ENCODE measurements around the gene ZFHX3. TPM values are rescaled to one million over a fixed set of nuclear protein-coding genes. Genes with fewer than 3 reads are reported as not detected.

ZFHX3 gene
- total RNA-seq, 1 donor from 2014 or later: 1.2 TPM

- intact Hi-C loops (cut with micrococcal nuclease): no loop called here
- no peaks in the 10 kb centered on the region for H3K4me1 Mint-ChIP-seq (ENCODE audit: low read depth)
These were observed 107.0 kb downstream of the ZFHX3 start for GRCh38 chr16:72940886-72941285.

GRCh38 chr16:72939247-72939646 lies 108.7 kb downstream of the ZFHX3 start:
- Mint-ChIP-seq H3K4me3 (ENCODE audit: low read depth) (no peak overlapping the region), H3K27me3 (ENCODE audit: low read depth) (peaks cover 3% of the 10 kb centered on the region), H3K36me3 (ENCODE audit: low read depth) (no peaks in the 10 kb centered on the region), H3K9me3 (no peaks in the 10 kb centered on the region), H3K27ac (no peak overlapping the region), H3K4me1 (ENCODE audit: low read depth) (no peaks in the 10 kb centered on the region)
- intact Hi-C loops (cut with micrococcal nuclease): no loop called here
- DNase-seq (ENCODE audit: low spot score): no peak

More at GRCh38 chr16:72940886-72941285, 107.0 kb downstream of the ZFHX3 start:
- Mint-ChIP-seq H3K9me3 (no peaks in the 10 kb centered on the region), H3K4me3 (ENCODE audit: low read depth) (no peak overlapping the region), H3K27me3 (ENCODE audit: low read depth) (peaks cover 3% of the 10 kb centered on the region), H3K27ac (no peak overlapping the region), H3K36me3 (ENCODE audit: low read depth) (no peaks in the 10 kb centered on the region)
- DNase-seq (ENCODE audit: low spot score): no peak

- Mint-ChIP-seq H3K27ac (no peak overlapping the region), H3K4me3 (ENCODE audit: low read depth) (no peak overlapping the region), H3K27me3 (ENCODE audit: low read depth) (peaks cover 3% of the 10 kb centered on the region), H3K4me1 (ENCODE audit: low read depth) (no peaks in the 10 kb centered on the region), H3K9me3 (no peaks in the 10 kb centered on the region), H3K36me3 (ENCODE audit: low read depth) (no peaks in the 10 kb centered on the region)
- no peak for DNase-seq (ENCODE audit: low spot score)
- intact Hi-C loops (cut with micrococcal nuclease): no loop called here
These were observed 109.1 kb downstream of the ZFHX3 start for GRCh38 chr16:72938795-72939164.

GRCh38 chr16:72937916-72938794 lies 109.8 kb downstream of the ZFHX3 start:
- Mint-ChIP-seq H3K36me3 (ENCODE audit: low read depth) (no peaks in the 10 kb centered on the region), H3K4me1 (ENCODE audit: low read depth) (no peaks in the 10 kb centered on the region), H3K4me3 (ENCODE audit: low read depth) (no peak overlapping the region), H3K27ac (no peak overlapping the region), H3K9me3 (no peaks in the 10 kb centered on the region), H3K27me3 (ENCODE audit: low read depth) (peaks cover 3% of the 10 kb centered on the region)
- DNase-seq (ENCODE audit: low spot score): no peak
- intact Hi-C loops (cut with micrococcal nuclease): no loop called here

DNA sequence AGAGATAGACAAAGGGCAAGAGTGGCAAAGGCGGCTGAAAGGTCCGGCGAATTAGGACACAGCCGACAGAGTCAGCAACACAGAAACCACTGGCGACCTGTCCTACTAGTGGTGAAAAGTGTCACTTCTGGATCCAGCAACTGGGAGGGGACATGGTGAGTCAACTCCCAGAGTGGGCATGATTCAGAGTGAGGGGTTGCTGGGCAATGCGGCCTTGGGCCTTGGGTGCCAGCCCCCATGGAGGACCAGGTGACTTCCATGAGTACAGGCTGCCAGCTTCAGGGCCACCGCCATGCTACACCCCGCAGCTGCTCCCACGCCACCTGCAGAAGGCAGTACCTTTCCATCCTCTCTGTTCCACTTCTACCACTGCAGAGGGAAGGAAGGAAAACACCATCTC lies 110.6 kb downstream of the ZFHX3 start:
- DNase-seq (ENCODE audit: low spot score): no peak
- H3K27ac Mint-ChIP-seq: no peak overlapping the region
- no peak overlapping the region for H3K4me3 Mint-ChIP-seq (ENCODE audit: low read depth)
- no peaks in the 10 kb centered on the region for H3K9me3 Mint-ChIP-seq
- no peaks in the 10 kb centered on the region for H3K36me3 Mint-ChIP-seq (ENCODE audit: low read depth)
- H3K27me3 Mint-ChIP-seq (ENCODE audit: low read depth): peaks cover 3% of the 10 kb centered on the region
- intact Hi-C loops (cut with micrococcal nuclease): no loop called here
- peaks cover 2% of the 10 kb centered on the region for H3K4me1 Mint-ChIP-seq (ENCODE audit: low read depth)

DNA sequence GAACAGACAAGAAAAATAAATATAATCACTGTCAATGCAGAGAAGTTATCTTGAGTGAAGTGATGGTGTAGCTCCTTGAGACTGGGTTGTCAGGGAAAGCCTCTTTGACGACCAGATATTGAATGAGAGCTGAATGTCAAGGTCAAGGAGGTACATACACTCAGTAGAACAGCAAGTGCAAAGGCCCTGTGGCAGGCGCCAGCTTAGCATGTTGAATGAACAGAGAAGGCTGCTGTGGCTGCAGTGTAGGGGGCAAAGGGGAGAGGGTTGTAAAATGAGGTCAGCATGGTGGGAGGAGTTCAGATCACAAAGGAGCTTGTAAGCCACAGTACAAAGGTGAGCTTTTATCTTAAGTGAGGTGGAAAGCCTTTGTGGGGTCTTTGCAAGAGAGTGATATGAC lies 111.5 kb downstream of the ZFHX3 start:
- Mint-ChIP-seq H3K9me3 (no peaks in the 10 kb centered on the region), H3K36me3 (ENCODE audit: low read depth) (no peaks in the 10 kb centered on the region), H3K27me3 (ENCODE audit: low read depth) (no peaks in the 10 kb centered on the region), H3K4me1 (ENCODE audit: low read depth) (peaks cover 9% of the 10 kb centered on the region), H3K4me3 (ENCODE audit: low read depth) (no peak overlapping the region), H3K27ac (no peak overlapping the region)
- intact Hi-C loops (cut with micrococcal nuclease): no loop called here
- DNase-seq (ENCODE audit: low spot score): no peak

DNA sequence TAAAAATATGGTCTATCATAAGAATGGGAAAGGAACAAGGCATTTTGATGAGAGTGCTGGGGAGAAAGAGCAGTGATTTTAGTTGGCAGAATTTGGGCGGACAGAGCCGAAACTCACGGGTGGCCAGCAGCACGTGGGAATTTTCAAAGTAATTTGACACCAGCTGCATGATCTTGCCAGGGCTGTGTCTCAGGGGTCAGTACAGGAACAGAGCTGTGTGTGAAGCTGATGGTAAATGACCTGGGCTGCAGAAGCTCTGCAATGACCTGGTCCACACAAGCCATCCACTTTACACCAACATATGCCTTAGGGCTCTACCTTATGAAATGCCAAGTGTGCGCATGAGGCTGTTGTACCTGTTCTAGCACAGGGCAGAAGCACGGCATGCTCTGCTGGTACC lies 112.0 kb downstream of the ZFHX3 start:
- intact Hi-C loops (cut with micrococcal nuclease): no loop called here
- H3K9me3 Mint-ChIP-seq: no peaks in the 10 kb centered on the region
- no peak overlapping the region for H3K4me3 Mint-ChIP-seq (ENCODE audit: low read depth)
- no peaks in the 10 kb centered on the region for H3K36me3 Mint-ChIP-seq (ENCODE audit: low read depth)
- no peak overlapping the region for H3K27ac Mint-ChIP-seq
- peaks cover 11% of the 10 kb centered on the region for H3K4me1 Mint-ChIP-seq (ENCODE audit: low read depth)
- no peaks in the 10 kb centered on the region for H3K27me3 Mint-ChIP-seq (ENCODE audit: low read depth)
- no peak for DNase-seq (ENCODE audit: low spot score)

DNA sequence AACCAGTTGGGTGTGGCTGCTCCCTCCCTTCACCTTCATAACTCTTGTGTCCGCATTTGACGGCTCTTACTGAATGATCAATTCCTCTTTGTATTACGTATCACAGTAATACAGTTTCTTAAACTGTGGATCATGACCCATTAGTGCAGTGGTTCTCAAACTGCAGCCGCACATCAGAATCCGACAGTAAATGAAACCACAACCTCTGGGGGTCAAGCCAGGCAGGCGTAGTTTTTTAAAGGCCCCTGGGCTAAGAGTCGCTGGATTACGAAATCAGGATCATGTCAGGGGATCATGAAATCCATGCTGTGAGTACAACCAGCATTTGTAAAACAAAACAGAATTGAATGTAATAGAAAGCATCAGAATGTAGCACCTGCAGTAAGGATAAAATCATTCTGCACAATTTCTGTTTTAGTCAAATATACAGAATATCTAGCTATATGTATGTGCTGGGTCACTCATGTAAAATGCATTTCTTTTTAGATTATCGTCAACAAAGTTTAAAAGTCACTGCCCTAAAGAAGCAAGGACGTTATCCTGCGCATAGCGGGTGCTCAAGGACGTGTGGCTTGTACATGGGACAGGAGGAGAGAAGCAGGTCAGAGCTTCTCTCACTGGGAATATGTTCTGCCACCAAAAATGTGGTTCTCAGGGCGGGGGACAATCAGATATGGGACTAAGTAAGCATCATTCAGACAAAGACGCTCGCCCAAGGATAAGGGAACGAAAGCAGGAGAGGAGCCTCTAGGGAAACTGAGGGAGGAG lies 113.1 kb downstream of the ZFHX3 start:
- no peak overlapping the region for H3K4me3 Mint-ChIP-seq (ENCODE audit: low read depth)
- no peaks in the 10 kb centered on the region for H3K27me3 Mint-ChIP-seq (ENCODE audit: low read depth)
- DNase-seq (ENCODE audit: low spot score): no peak
- peaks cover 11% of the 10 kb centered on the region for H3K4me1 Mint-ChIP-seq (ENCODE audit: low read depth)
- no peak overlapping the region for H3K27ac Mint-ChIP-seq
- H3K9me3 Mint-ChIP-seq: no peaks in the 10 kb centered on the region
- intact Hi-C loops (cut with micrococcal nuclease): no loop called here
- H3K36me3 Mint-ChIP-seq (ENCODE audit: low read depth): no peaks in the 10 kb centered on the region

DNA sequence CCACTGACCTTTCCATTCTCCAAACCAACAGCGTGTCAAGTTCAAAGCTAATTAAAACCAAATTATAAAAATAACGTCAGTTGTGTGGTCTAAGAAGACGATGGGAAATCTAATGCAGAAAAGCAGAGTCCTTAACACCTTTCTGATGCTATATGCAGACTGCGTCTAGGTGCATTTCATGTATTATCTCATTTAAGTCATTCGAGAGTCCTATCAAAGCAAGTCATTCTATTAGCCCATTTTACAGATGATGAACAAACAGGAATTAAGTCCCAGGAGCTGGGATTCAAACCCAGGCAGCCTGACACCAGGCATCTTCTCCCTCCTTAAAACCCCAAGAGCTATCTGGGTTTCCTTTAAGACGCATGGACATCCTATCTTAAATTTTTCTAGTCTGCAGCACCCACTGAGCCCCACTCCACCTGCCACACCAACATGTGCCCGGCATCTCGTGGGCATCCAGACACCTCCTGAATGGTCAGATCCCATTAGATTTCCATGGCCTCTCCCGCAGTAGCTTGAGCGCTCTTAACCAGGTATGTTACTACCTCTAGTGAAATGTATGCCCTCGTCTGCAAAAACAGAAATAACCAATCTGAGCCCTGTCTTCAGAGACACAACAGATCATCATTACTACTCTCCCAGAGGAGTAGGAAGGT lies 115.1 kb downstream of the ZFHX3 start:
- Mint-ChIP-seq H3K27me3 (ENCODE audit: low read depth) (no peaks in the 10 kb centered on the region), H3K4me1 (ENCODE audit: low read depth) (peaks cover 11% of the 10 kb centered on the region), H3K9me3 (no peaks in the 10 kb centered on the region), H3K27ac (no peak overlapping the region), H3K36me3 (ENCODE audit: low read depth) (no peaks in the 10 kb centered on the region), H3K4me3 (ENCODE audit: low read depth) (no peak overlapping the region)
- no peak for DNase-seq (ENCODE audit: low spot score)
- intact Hi-C loops (cut with micrococcal nuclease): no loop called here

- Mint-ChIP-seq H3K4me1 (ENCODE audit: low read depth) (peaks cover 11% of the 10 kb centered on the region), H3K36me3 (ENCODE audit: low read depth) (no peaks in the 10 kb centered on the region), H3K27me3 (ENCODE audit: low read depth) (no peaks in the 10 kb centered on the region), H3K9me3 (no peaks in the 10 kb centered on the region), H3K4me3 (ENCODE audit: low read depth) (no peak overlapping the region), H3K27ac (no peak overlapping the region)
- intact Hi-C loops (cut with micrococcal nuclease): no loop called here
- DNase-seq (ENCODE audit: low spot score): no peak
These were observed 115.9 kb downstream of the ZFHX3 start for GRCh38 chr16:72932050-72932449.

DNA sequence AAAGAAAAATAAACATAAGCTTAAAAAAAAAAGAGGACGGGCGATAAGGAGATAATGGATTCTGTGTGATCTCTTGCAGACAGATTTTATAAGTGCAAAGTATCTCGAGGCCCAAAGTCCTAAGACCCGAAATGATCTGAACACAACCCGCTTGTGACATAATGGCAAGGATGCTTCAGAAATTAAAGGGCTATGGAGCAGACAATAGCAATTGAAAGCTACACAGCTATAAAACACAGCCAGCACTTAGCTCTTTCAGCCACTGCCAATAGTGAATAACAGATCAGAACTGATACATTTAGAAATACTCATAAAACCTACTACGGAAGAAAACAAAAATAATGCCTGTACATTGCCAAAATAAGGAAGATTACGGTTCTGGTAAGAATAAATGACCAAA lies 117.5 kb downstream of the ZFHX3 start:
- Mint-ChIP-seq H3K27me3 (ENCODE audit: low read depth) (no peaks in the 10 kb centered on the region), H3K4me3 (ENCODE audit: low read depth) (no peak overlapping the region), H3K36me3 (ENCODE audit: low read depth) (no peaks in the 10 kb centered on the region), H3K27ac (no peak overlapping the region), H3K4me1 (ENCODE audit: low read depth) (peaks cover 11% of the 10 kb centered on the region), H3K9me3 (no peaks in the 10 kb centered on the region)
- DNase-seq (ENCODE audit: low spot score): no peak
- intact Hi-C loops (cut with micrococcal nuclease): no loop called here

DNA sequence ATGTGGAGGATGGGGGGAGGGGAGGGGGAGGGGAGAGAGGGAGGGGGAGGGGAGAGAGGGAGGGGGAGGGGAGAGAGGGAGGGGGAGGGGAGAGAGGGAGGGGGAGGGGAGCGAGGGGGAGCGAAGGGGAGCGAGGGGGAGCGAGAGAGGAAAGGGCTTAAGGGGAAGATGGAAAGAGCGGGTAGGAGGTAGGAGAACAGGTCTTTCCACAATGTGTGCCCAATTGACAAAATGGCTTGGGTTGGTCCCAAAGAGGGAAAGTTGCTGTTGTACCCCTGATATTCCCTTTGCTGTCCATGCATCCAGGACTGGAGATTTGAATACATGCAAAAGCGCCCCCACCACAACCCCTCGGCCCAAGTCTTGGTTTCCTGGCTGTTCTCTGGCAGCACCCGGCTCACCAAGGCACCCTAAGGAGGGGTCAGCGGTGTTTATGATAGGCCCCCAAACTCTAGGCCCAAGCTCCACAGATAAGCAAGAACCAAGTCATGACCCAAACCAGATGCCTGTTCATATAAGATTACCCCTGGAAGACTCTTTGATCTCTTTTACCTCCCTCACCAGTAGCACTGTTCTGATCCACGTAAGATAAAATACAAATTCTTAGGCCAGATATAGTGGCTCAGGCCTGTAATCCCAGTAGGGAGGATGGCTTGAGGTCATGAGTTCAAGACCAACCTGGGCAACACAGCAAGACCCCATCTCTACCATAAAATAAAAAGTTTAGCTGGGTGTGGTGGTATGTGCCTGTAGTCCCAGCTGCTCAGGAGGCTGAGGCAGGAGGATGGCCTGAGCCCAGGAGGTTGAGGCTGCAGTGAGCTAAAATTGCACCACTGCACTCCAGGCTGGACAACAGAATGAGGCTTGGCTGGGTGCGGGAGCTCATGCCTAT lies 119.6 kb downstream of the ZFHX3 start:
- Mint-ChIP-seq H3K4me1 (ENCODE audit: low read depth) (peaks cover 11% of the 10 kb centered on the region), H3K4me3 (ENCODE audit: low read depth) (no peak overlapping the region), H3K27me3 (ENCODE audit: low read depth) (no peaks in the 10 kb centered on the region), H3K27ac (no peak overlapping the region), H3K9me3 (no peaks in the 10 kb centered on the region), H3K36me3 (ENCODE audit: low read depth) (no peaks in the 10 kb centered on the region)
- no peak for DNase-seq (ENCODE audit: low spot score)
- intact Hi-C loops (cut with micrococcal nuclease): no loop called here

Measured in activated T-helper 2 cell treated with anti-CD3 and anti-CD28 coated beads, Interferon-gamma antibody, Interleukin-2, Interleukin-4, amounts not matched to agents 10 μg/mL and 5 μg/mL and 100 μg/mL, durations not matched to agents 14 hours and 24 hours and 36 hours (primary cell).